Thymus (tissue), 11 donors: ENCODE results near the gene DMRT1. TPM values are rescaled to one million over a fixed set of nuclear protein-coding genes. Genes with fewer than 3 reads are reported as not detected.
A peak's percentile ranks its signal among the peaks of the same experiment; 100 is the strongest.

ENCODE experiments used
- DNase-seq, 9 donors: peaks; one replicate each; pipeline ENCODE4 v3.0.0-alpha.2; 2013; ENCODE audit warnings: low spot score in 9 of 9, low read depth in 6 of 9, missing footprints in 1 of 9
- H3K27ac ChIP-seq, 2 donors: one replicate each; pipeline ENCODE4 v1.5.1; 2013; ENCODE audit warnings: control low read depth in 1 of 2, low read depth in 1 of 2, low read length in 1 of 2, mild to moderate bottlenecking in 1 of 2, moderate library complexity in 1 of 2
- H3K27me3 ChIP-seq, 2 donors: one replicate each; pipeline ENCODE4 v1.5.1; 2013; ENCODE audit warnings: low read length in 1 of 2; ENCODE audit not compliant: control insufficient read depth in 2 of 2, insufficient read depth in 1 of 2
- H3K36me3 ChIP-seq, 2 donors: one replicate each; pipeline ENCODE4 v1.5.1; 2013; ENCODE audit warnings: low read length in 1 of 2, mild to moderate bottlenecking in 1 of 2, moderate library complexity in 1 of 2; ENCODE audit not compliant: control insufficient read depth in 2 of 2, insufficient read depth in 2 of 2
- H3K4me1 ChIP-seq, 2 donors: one replicate each; pipeline ENCODE4 v1.5.1; 2013; ENCODE audit warnings: low read length in 2 of 2; ENCODE audit not compliant: control insufficient read depth in 2 of 2, insufficient read depth in 2 of 2
- H3K4me3 ChIP-seq, 2 donors: one replicate each; pipeline ENCODE4 v1.5.1; 2013; ENCODE audit warnings: low read length in 2 of 2, control low read depth in 1 of 2, mild to moderate bottlenecking in 1 of 2
- H3K9me3 ChIP-seq, 2 donors: one replicate each; pipeline ENCODE4 v1.5.1; 2013; ENCODE audit warnings: low read length in 1 of 2, mild to moderate bottlenecking in 1 of 2; ENCODE audit not compliant: control insufficient read depth in 2 of 2, insufficient read depth in 1 of 2
- WGBS: extraction: QIAGEN DNeasy Blood & Tissue Kit; methylation state at CpG from one replicate; pipeline ENCODE4 v1.1.7; 2013; 5-methylcytosine and 5-hydroxymethylcytosine counted together
- polyA plus RNA-seq: library from polyadenylated mRNA; stranded (reverse); fragments of 200-250 nt; gene quantifications from one replicate; pipeline ENCODE4 v1.2.3, GENCODE V29; 2013
- total RNA-seq: library from RNA; stranded (reverse); fragments of 120-200 nt; gene quantifications from one replicate; pipeline ENCODE4 v1.2.4, GENCODE V29; 2013
- donor health status: healthy.

The DMRT1 gene
- total and polyA plus RNA-seq, 2 donors: 0.05 to 0.37 TPM

GRCh38 chr9:926976-927375 lies 85.5 kb downstream of the DMRT1 start:
- no peak for DNase-seq
- Histone ChIP-seq H3K4me3 (no peak overlapping the region), H3K9me3 (no peaks in the 10 kb centered on the region), H3K36me3 (no peaks in the 10 kb centered on the region), H3K4me1 (no peaks in the 10 kb centered on the region), H3K27me3 (no peaks in the 10 kb centered on the region), H3K27ac (no peak overlapping the region)
- WGBS: 94% methylated on average over 8 of the region's 8 CpGs

- Histone ChIP-seq H3K36me3 (no peaks in the 10 kb centered on the region), H3K4me1 (no peaks in the 10 kb centered on the region), H3K4me3 (no peak overlapping the region), H3K27ac (no peak overlapping the region), H3K27me3 (no peaks in the 10 kb centered on the region), H3K9me3 (no peaks in the 10 kb centered on the region)
- peak in 1 of 9 donors; percentile 6 for DNase-seq
- WGBS: 74% methylated on average over 6 of the region's 6 CpGs
Observed at GRCh38 chr9:928363-929042, 87.0 kb downstream of the DMRT1 start.

- Histone ChIP-seq H3K36me3 (no peaks in the 10 kb centered on the region), H3K27ac (no peak overlapping the region), H3K4me1 (no peaks in the 10 kb centered on the region), H3K9me3 (no peaks in the 10 kb centered on the region), H3K4me3 (no peak overlapping the region), H3K27me3 (no peaks in the 10 kb centered on the region)
- 93% methylated on average over 4 of the region's 4 CpGs for WGBS
- no peak for DNase-seq
Observed at GRCh38 chr9:929719-930118, 88.2 kb downstream of the DMRT1 start.

- 94% methylated on average over 4 of the region's 4 CpGs for WGBS
Observed at GRCh38 chr9:933356-933755, 91.9 kb downstream of the DMRT1 start.

GRCh38 chr9:935348-935965 lies 94.0 kb downstream of the DMRT1 start:
- Histone ChIP-seq H3K9me3 (no peaks in the 10 kb centered on the region), H3K4me3 (no peak overlapping the region), H3K4me1 (no peaks in the 10 kb centered on the region), H3K27me3 (no peaks in the 10 kb centered on the region), H3K27ac (no peak overlapping the region), H3K36me3 (no peaks in the 10 kb centered on the region)
- WGBS: 78% methylated on average over 10 of the region's 10 CpGs
- no peak for DNase-seq

More at GRCh38 chr9:933356-933755, 91.9 kb downstream of the DMRT1 start:
- Histone ChIP-seq H3K36me3 (no peaks in the 10 kb centered on the region), H3K27ac (no peak overlapping the region), H3K27me3 (no peaks in the 10 kb centered on the region), H3K4me1 (no peaks in the 10 kb centered on the region), H3K9me3 (no peaks in the 10 kb centered on the region), H3K4me3 (no peak overlapping the region)
- no peak for DNase-seq

GRCh38 chr9:942805-943580 lies 101.5 kb downstream of the DMRT1 start:
- H3K9me3 ChIP-seq: no peaks in the 10 kb centered on the region
- no peaks in the 10 kb centered on the region for H3K4me1 ChIP-seq
- H3K27me3 ChIP-seq: no peaks in the 10 kb centered on the region
- 75% methylated on average over 6 of the region's 6 CpGs for WGBS
- H3K36me3 ChIP-seq: no peaks in the 10 kb centered on the region
- H3K27ac ChIP-seq: no peak overlapping the region
- no peak for DNase-seq
- no peak overlapping the region for H3K4me3 ChIP-seq

- DNase-seq: no peak
- Histone ChIP-seq H3K4me3 (no peak overlapping the region), H3K27ac (no peak overlapping the region), H3K36me3 (no peaks in the 10 kb centered on the region), H3K27me3 (peaks cover 0 to 2% of the 10 kb centered on the region in 2 donors), H3K9me3 (no peaks in the 10 kb centered on the region), H3K4me1 (no peaks in the 10 kb centered on the region)
- WGBS: 90% methylated on average over 3 of the region's 3 CpGs
Observed at GRCh38 chr9:947985-948384, 106.5 kb downstream of the DMRT1 start.

GRCh38 chr9:948497-948896 lies 107.0 kb downstream of the DMRT1 start:
- H3K4me3 ChIP-seq: no peak overlapping the region
- H3K27me3 ChIP-seq: peaks cover 0 to 2% of the 10 kb centered on the region in 2 donors
- no peaks in the 10 kb centered on the region for H3K4me1 ChIP-seq
- no peak for DNase-seq
- no peaks in the 10 kb centered on the region for H3K36me3 ChIP-seq
- no peak overlapping the region for H3K27ac ChIP-seq
- WGBS: 92% methylated on average over 7 of the region's 7 CpGs
- H3K9me3 ChIP-seq: no peaks in the 10 kb centered on the region

GRCh38 chr9:950139-950538 lies 108.6 kb downstream of the DMRT1 start:
- Histone ChIP-seq H3K9me3 (no peaks in the 10 kb centered on the region), H3K36me3 (no peaks in the 10 kb centered on the region), H3K4me3 (no peak overlapping the region), H3K27ac (no peak overlapping the region), H3K4me1 (no peaks in the 10 kb centered on the region), H3K27me3 (peaks cover 0 to 2% of the 10 kb centered on the region in 2 donors)
- DNase-seq: no peak
- WGBS: 67% methylated on average over 1 of the region's 1 CpG
